OCI-LY1 (cell line): ENCODE data around the gene ETV3L.
"Not testable (repeated sequence)": the region's sequence is repeated elsewhere in the genome, so short reads cannot be mapped to it uniquely, and the experiment has no call there.

Source experiments
- H2AFZ ChIP-seq: fragments of 200-600 bp; sonication (generic), shearing (Covaris generic); 2 replicates; pipeline ENCODE4 v1.6.0; 2014; ENCODE audit warnings: antibody characterized with exemption, mild to moderate bottlenecking, low read length
- H3F3A ChIP-seq: fragments of 200-600 bp; sonication (generic), shearing (Covaris generic); 2 replicates; pipeline ENCODE4 v1.6.0; 2014; ENCODE audit warnings: mild to moderate bottlenecking, antibody characterized with exemption, low read length, moderate library complexity; ENCODE audit not compliant: insufficient read depth
- H3K27ac ChIP-seq: fragments of 200-600 bp; sonication (generic); 2 replicates; pipeline ENCODE4 v1.5.1; 2014; ENCODE audit warnings: low read length, mixed run types, mild to moderate bottlenecking, low read depth; ENCODE audit not compliant: poor library complexity, severe bottlenecking
- H3K27me3 ChIP-seq: fragments of 200-600 bp; sonication (generic); 2 replicates; pipeline ENCODE4 v1.6.0; 2014; ENCODE audit warnings: antibody characterized with exemption, mild to moderate bottlenecking, low read length, moderate library complexity; ENCODE audit not compliant: insufficient read depth
- H3K36me3 ChIP-seq: fragments of 200-600 bp; sonication (generic); 2 replicates; pipeline ENCODE4 v1.6.1; 2014; ENCODE audit warnings: mild to moderate bottlenecking, antibody characterized with exemption, low read length, moderate library complexity, mixed read lengths; ENCODE audit not compliant: insufficient read depth
- H3K4me1 ChIP-seq: fragments of 200-600 bp; sonication (generic); 2 replicates; pipeline ENCODE4 v1.5.1; 2014; ENCODE audit warnings: mild to moderate bottlenecking, low read length, moderate library complexity; ENCODE audit not compliant: insufficient read depth, severe bottlenecking
- H3K4me2 ChIP-seq: fragments of 200-600 bp; sonication (generic), shearing (Covaris generic); 2 replicates; pipeline ENCODE4 v1.6.1; 2014; ENCODE audit warnings: low read length
- H3K4me3 ChIP-seq: fragments of 200-600 bp; sonication (generic); 2 replicates; pipeline ENCODE4 v1.5.1; 2014; ENCODE audit warnings: low read length, low read depth, mild to moderate bottlenecking, mixed read lengths; ENCODE audit not compliant: poor library complexity, severe bottlenecking
- H3K79me2 ChIP-seq: fragments of 200-600 bp; shearing (Covaris generic); 2 replicates; pipeline ENCODE4 v1.6.1; 2016; ENCODE audit warnings: mixed run types, low read length, mixed read lengths; ENCODE audit not compliant: insufficient read depth
- H3K9ac ChIP-seq: fragments of 200-600 bp; sonication (generic), shearing (Covaris generic); 2 replicates; pipeline ENCODE4 v1.6.1; 2014; ENCODE audit warnings: mild to moderate bottlenecking, low read length, mixed read lengths
- H3K9me2 ChIP-seq: fragments of 200-600 bp; sonication (generic), shearing (Covaris generic); 2 replicates; pipeline ENCODE4 v1.6.1; 2014; ENCODE audit warnings: low read depth, mild to moderate bottlenecking, low read length, mixed read lengths
- H3K9me3 ChIP-seq: fragments of 200-600 bp; shearing (Covaris generic); 2 replicates; pipeline ENCODE4 v1.6.1; 2014; ENCODE audit warnings: low read length, mixed read lengths
- H4K20me1 ChIP-seq: fragments of 200-600 bp; sonication (generic), shearing (Covaris generic); 2 replicates; pipeline ENCODE4 v1.6.0; 2016; ENCODE audit warnings: mild to moderate bottlenecking, low read length; ENCODE audit not compliant: insufficient read depth
- CTCF ChIP-seq: fragments of 200-600 bp; sonication (generic), shearing (Covaris generic); IDR thresholded peaks from 2 replicates; pipeline ENCODE4 v1.5.1; 2017; ENCODE audit warnings: mild to moderate bottlenecking, antibody characterized with exemption, low read length, moderate library complexity, mixed read lengths
- EZH2 ChIP-seq: fragments of 200-600 bp; sonication (generic), shearing (Covaris generic); IDR thresholded peaks from 2 replicates; pipeline ENCODE4 v1.8.0; 2017; ENCODE audit warnings: borderline replicate concordance, mixed run types, mild to moderate bottlenecking, antibody characterized with exemption, low read length, moderate library complexity, mixed read lengths

Gene ETV3L

DNA sequence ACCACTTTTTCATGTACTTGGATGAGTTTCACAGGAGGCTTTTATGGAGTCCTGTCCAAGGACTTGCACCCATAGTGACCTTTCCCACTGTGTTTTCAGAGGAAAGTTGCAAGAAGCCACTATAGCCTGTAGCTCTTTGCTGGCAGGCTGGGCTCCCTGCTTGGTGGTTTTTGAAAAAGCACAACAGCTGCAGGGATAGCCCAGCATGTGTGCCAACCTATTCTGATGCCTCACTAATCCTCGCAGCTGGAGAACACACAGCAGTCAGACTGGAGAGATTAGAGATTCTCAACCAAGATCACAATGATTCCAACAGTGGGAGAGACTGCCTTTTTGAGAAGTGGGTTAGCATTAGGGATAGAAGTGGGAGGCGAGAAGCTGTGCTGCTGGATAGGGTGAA lies 30.0 kb downstream of the ETV3L start:
- no peaks in the 10 kb centered on the region for H3K9me3 ChIP-seq
- no peaks in the 10 kb centered on the region for H3F3A ChIP-seq
- no peaks in the 10 kb centered on the region for H3K9me2 ChIP-seq
- no peaks in the 10 kb centered on the region for H3K79me2 ChIP-seq
- H2AFZ ChIP-seq = no peak overlapping the region
- no peaks in the 10 kb centered on the region for H3K4me1 ChIP-seq
- no peak overlapping the region for H3K4me2 ChIP-seq
- TF ChIP-seq EZH2 (no peak), CTCF (no peak)
- H3K4me3 ChIP-seq = no peak overlapping the region
- no peak overlapping the region for H3K27ac ChIP-seq
- no peaks in the 10 kb centered on the region for H4K20me1 ChIP-seq
- H3K36me3 ChIP-seq = no peaks in the 10 kb centered on the region
- H3K9ac ChIP-seq = no peak overlapping the region
- H3K27me3 ChIP-seq = no peaks in the 10 kb centered on the region; the same call in 1 of the 2 replicates

DNA sequence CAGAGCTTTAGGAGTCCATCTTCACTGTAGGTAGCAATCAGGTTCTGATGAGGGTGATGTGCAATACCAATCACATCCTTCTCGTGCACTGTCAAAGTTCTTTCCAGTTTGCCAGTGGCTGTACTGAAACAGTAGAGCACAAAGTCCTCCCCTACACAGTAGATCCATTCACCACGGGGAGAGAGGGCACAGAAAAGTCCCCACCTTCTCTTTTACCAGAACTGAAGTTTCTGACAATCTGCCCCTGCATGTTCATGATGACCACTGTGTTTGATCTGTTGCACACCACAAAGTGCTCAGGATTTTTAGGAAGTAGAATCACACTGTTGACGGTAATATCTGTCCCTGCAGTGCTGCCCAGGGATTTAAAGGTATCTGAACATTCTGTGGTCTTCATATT lies 40.4 kb downstream of the ETV3L start:
- not testable (repeated sequence) for H3K4me3 ChIP-seq, H3K9me2 ChIP-seq, H3K4me1 ChIP-seq, H3K27me3 ChIP-seq, H4K20me1 ChIP-seq, H3K36me3 ChIP-seq, H3K79me2 ChIP-seq, H3F3A ChIP-seq, H3K27ac ChIP-seq, H3K4me2 ChIP-seq, H3K9ac ChIP-seq, H3K9me3 ChIP-seq, H2AFZ ChIP-seq

DNA sequence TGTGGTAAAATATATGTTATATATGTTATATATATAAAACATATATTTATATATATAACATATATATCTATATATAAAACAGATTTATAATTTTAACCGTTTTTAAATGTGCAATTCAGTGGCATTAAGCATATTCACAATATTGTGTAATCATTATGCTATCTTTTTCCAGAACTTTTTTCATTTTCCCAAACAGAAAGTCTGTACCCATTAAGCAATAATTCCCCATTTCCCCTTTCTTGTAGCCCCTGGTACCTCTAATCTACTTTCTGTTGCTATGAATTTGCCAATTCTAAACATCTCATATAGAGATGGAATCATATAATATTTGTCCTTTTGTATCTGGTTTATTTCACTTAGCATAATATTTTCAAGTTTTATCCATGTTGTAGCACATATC lies 43.3 kb downstream of the ETV3L start:
- no peak overlapping the region for H3K9ac ChIP-seq
- H3K9me2 ChIP-seq = no peaks in the 10 kb centered on the region
- no peaks in the 10 kb centered on the region for H4K20me1 ChIP-seq
- no peaks in the 10 kb centered on the region for H3K4me1 ChIP-seq
- no peak overlapping the region for H2AFZ ChIP-seq
- TF ChIP-seq CTCF (no peak), EZH2 (no peak)
- no peaks in the 10 kb centered on the region for H3K9me3 ChIP-seq
- H3K27me3 ChIP-seq = no peaks in the 10 kb centered on the region
- no peaks in the 10 kb centered on the region for H3F3A ChIP-seq
- no peaks in the 10 kb centered on the region for H3K79me2 ChIP-seq
- no peaks in the 10 kb centered on the region for H3K36me3 ChIP-seq
- no peak overlapping the region for H3K4me2 ChIP-seq
- H3K27ac ChIP-seq = no peak overlapping the region
- no peak overlapping the region for H3K4me3 ChIP-seq

DNA sequence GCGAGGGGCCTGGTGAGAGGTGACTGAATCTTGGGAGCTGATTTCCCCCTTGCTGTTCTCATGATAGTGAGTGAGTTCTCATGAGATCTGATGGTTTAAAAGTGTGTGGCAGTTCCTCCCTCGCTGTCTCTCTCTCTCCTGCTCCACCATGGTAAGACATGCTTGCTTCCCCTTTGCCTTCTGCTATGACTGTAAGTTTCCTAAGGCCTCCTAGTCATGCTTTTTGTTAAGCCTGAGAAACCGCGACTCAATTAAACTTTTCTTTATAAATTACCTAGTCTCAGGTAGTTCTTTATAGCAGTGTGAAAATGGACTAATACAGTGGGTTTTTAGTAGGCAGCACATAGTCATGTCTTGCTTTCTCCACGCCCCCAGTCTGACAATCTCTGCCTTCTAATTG lies 43.9 kb downstream of the ETV3L start:
- not testable (repeated sequence) for H3K4me2 ChIP-seq, H2AFZ ChIP-seq, H3K36me3 ChIP-seq, H3K4me1 ChIP-seq, H3K4me3 ChIP-seq, H3K79me2 ChIP-seq, H3K9me3 ChIP-seq, H3K27me3 ChIP-seq, H3K9ac ChIP-seq, H4K20me1 ChIP-seq, H3K27ac ChIP-seq, H3F3A ChIP-seq, H3K9me2 ChIP-seq
